Esophagus mucosa (tissue), 1 donor: ENCODE measurements around the gene SRRT. TPM values are rescaled to one million over a fixed set of nuclear protein-coding genes. Genes with fewer than 3 reads are reported as not detected.
"Not testable (repeated sequence)": the region's sequence is repeated elsewhere in the genome, so short reads cannot be mapped to it uniquely, and the experiment has no call there.

ENCODE experiments used
- ATAC-seq: fragments of 200-7000 bp; cut with Tn5 transposase; one replicate; pipeline ENCODE4 v1.9.1; 2020
- total RNA-seq: library from RNA; stranded (reverse); gene quantifications from one replicate; pipeline ENCODE4 v1.2.4, GENCODE V29; 2023
- donor health status: DM: yes; HTN: yes; CAD: no.

SRRT gene
- total RNA-seq = 63.5 TPM

- peak; percentile 97 for ATAC-seq
These were observed at the start of gene SRRT for GRCh38 chr7:100874577-100875355. Gene SRRT (plus strand): TSS chr7:100875103. CDS start chr7:100875591, 488 bp downstream.

GRCh38 chr7:100825215-100825671 is 49.7 kb upstream of the SRRT start:
- ATAC-seq = peak; percentile 42

GRCh38 chr7:100825751-100826513 is 49.0 kb upstream of the SRRT start:
- ATAC-seq = no peak

- peak; percentile 21 for ATAC-seq
These were observed 48.2 kb upstream of the SRRT start for GRCh38 chr7:100826514-100827329.

- ATAC-seq = peak; percentile 77
These were observed 47.3 kb upstream of the SRRT start, which contains the start of gene EPHB4 for GRCh38 chr7:100827330-100828226. Gene EPHB4 (minus strand): TSS chr7:100827523. CDS start chr7:100827030, 493 bp downstream.

GRCh38 chr7:100829150-100829716 is 45.7 kb upstream of the SRRT start:
- ATAC-seq = no peak

- no peak for ATAC-seq
These were observed 44.5 kb upstream of the SRRT start for GRCh38 chr7:100830396-100830795.

GRCh38 chr7:100832281-100832633 is 42.6 kb upstream of the SRRT start:
- no peak for ATAC-seq

GRCh38 chr7:100835903-100836811 is 38.7 kb upstream of the SRRT start:
- peak; percentile 76 for ATAC-seq

- no peak for ATAC-seq
These were observed 38.1 kb upstream of the SRRT start for GRCh38 chr7:100836812-100837098.

- ATAC-seq = peak; percentile 93
These were observed 37.6 kb upstream of the SRRT start for GRCh38 chr7:100837099-100837836.

- ATAC-seq = no peak
These were observed 35.5 kb upstream of the SRRT start for GRCh38 chr7:100839361-100839760.

- ATAC-seq = no peak
These were observed 34.3 kb upstream of the SRRT start for GRCh38 chr7:100840470-100841100.

- ATAC-seq = no peak
These were observed 27.5 kb upstream of the SRRT start for GRCh38 chr7:100847360-100847759.

- ATAC-seq = peak; percentile 97
These were observed 22.6 kb upstream of the SRRT start, which contains the start of gene SLC12A9 for GRCh38 chr7:100852048-100852872. Gene SLC12A9 (plus strand): TSS chr7:100852713. CDS start chr7:100854198, 1,485 bp downstream.

GRCh38 chr7:100854146-100854895 is 20.6 kb upstream of the SRRT start:
- ATAC-seq = no peak

- ATAC-seq = not testable (repeated sequence)
These were observed 20.0 kb upstream of the SRRT start for GRCh38 chr7:100854899-100855298.
